HG03139 (cell line): ENCODE measurements around the gene AKT2.

Source experiments
- ATAC-seq: cut with Tn5 transposase; IDR thresholded peaks from one replicate; pipeline ENCODE4 v1.9.1; 2021; ENCODE audit not compliant: unreplicated experiment

AKT2 gene

GRCh38 chr19:40302224-40303011 lies 17.3 kb upstream of the AKT2 start:
- ATAC-seq, result no peak

GRCh38 chr19:40300668-40301067 lies 15.5 kb upstream of the AKT2 start:
- no peak for ATAC-seq

GRCh38 chr19:40298026-40298425 lies 12.9 kb upstream of the AKT2 start:
- ATAC-seq, result no peak

GRCh38 chr19:40294560-40294959 lies 9.4 kb upstream of the AKT2 start:
- ATAC-seq, result no peak

GRCh38 chr19:40286971-40287421 lies 1.9 kb upstream of the AKT2 start:
- no peak for ATAC-seq

GRCh38 chr19:40286235-40286970 lies 1.3 kb upstream of the AKT2 start:
- ATAC-seq, result no peak

GRCh38 chr19:40285353-40286234 lies 449 bp upstream of the AKT2 start:
- peak; percentile 81 for ATAC-seq

- ATAC-seq, result no peak
Measured at GRCh38 chr19:40284251-40284500, 969 bp downstream of the AKT2 start.

GRCh38 chr19:40283414-40284250 lies 1.5 kb downstream of the AKT2 start:
- ATAC-seq, result no peak

- ATAC-seq, result no peak
Measured at GRCh38 chr19:40282920-40283319, 2.2 kb downstream of the AKT2 start.

- ATAC-seq, result no peak
Measured at GRCh38 chr19:40282209-40282580, 3.0 kb downstream of the AKT2 start.

GRCh38 chr19:40281381-40282208 lies 3.5 kb downstream of the AKT2 start:
- no peak for ATAC-seq

GRCh38 chr19:40280608-40281221 lies 4.4 kb downstream of the AKT2 start:
- no peak for ATAC-seq

GRCh38 chr19:40279761-40280607 lies 5.2 kb downstream of the AKT2 start:
- ATAC-seq, result no peak

- ATAC-seq, result no peak
Measured at GRCh38 chr19:40279120-40279551, 6.0 kb downstream of the AKT2 start.

GRCh38 chr19:40278361-40279035 lies 6.6 kb downstream of the AKT2 start:
- ATAC-seq, result no peak

- no peak for ATAC-seq
Measured at GRCh38 chr19:40277356-40278059, 7.6 kb downstream of the AKT2 start.
